ENCODE measurements around the gene MSI2. TPM values are rescaled to one million over a fixed set of nuclear protein-coding genes. Genes with fewer than 3 reads are reported as not detected.
"Not testable (repeated sequence)": the region's sequence is repeated elsewhere in the genome, so short reads cannot be mapped to it uniquely, and the experiment has no call there.

The MSI2 gene
- total RNA-seq, 4 donors from 2014 or later: 9.9 to 18.5 (median 13.8) TPM

DNA sequence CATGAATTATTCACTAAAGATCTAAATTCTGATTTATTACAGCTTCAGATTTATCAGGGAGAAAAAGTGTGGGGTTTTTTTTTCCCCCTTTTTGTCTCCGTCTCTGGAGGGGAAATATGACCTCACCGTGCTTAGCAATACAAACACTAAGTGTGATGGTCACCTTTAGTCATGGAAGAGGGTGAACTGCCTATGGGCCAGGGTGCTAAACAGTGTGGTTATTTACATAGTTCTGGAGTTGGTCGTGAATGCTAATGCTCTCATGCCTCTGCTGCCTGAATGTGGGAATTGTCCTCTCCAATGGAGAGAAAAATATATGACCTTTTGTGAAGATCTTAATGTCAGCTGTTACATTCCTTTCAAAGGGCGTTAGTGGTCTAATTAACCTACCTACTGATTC, 44.8 kb upstream of the MSI2 start:
- no peak overlapping the region for H3K4me3 ChIP-seq (ENCODE audit: low read depth, poor library complexity, severe bottlenecking)
- TF ChIP-seq, protein P1, sequence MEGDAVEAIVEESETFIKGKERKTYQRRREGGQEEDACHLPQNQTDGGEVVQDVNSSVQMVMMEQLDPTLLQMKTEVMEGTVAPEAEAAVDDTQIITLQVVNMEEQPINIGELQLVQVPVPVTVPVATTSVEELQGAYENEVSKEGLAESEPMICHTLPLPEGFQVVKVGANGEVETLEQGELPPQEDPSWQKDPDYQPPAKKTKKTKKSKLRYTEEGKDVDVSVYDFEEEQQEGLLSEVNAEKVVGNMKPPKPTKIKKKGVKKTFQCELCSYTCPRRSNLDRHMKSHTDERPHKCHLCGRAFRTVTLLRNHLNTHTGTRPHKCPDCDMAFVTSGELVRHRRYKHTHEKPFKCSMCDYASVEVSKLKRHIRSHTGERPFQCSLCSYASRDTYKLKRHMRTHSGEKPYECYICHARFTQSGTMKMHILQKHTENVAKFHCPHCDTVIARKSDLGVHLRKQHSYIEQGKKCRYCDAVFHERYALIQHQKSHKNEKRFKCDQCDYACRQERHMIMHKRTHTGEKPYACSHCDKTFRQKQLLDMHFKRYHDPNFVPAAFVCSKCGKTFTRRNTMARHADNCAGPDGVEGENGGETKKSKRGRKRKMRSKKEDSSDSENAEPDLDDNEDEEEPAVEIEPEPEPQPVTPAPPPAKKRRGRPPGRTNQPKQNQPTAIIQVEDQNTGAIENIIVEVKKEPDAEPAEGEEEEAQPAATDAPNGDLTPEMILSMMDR (IDR thresholded peaks at IDR 0.05): no peak
- no peak for TF ChIP-seq POLR2A (IDR thresholded peaks at IDR 0.05)
- intact Hi-C loops (cut with DNase I; ENCODE audit: low total_unique reads): no loop called here
- WGBS, 2 donors: 67 to 69% methylated on average over 4 of the region's 4 CpGs
- no peak for DNase-seq (ENCODE audit: low spot score in 2 of 2)

DNA sequence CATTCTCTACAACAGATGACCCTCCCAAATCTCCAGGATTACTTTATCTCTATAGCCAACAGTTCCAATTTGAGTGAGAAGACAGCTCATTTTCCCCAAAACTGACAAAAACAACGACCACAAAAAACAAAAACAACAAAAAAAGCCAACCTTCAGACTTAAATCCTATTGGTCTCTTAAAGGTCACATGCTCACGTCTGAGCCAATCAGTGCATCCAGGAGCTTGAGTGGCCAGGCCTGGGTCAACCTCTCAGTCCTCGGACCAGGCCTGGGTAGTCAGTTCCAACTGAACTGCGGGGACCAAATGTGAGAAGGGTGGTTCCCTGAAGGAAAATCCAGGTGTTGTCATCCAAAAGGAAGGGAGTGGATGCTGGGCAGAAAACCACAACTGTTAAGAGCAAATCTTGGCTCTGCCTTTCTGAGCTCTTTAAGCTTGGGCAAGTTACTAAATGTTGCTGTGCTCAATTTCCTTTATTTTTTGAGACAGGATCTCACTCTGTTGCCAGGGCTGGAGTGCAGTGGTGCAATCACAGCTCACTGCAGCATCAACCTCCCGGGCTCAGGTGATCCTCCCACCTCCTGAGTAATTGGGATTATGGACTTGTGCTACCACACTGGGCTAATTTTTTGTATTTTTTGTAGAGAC, 43.0 kb upstream of the MSI2 start:
- intact Hi-C loops (cut with DNase I; ENCODE audit: low total_unique reads): no loop called here
- TF ChIP-seq, protein P1 (IDR thresholded peaks at IDR 0.05): no peak
- no peak for TF ChIP-seq POLR2A (IDR thresholded peaks at IDR 0.05)
- WGBS, 2 donors: 59 to 81% methylated on average over 5 of the region's 5 CpGs
- DNase-seq (ENCODE audit: low spot score in 2 of 2): no peak
- no peak overlapping the region for H3K4me3 ChIP-seq (ENCODE audit: low read depth, poor library complexity, severe bottlenecking)

DNA sequence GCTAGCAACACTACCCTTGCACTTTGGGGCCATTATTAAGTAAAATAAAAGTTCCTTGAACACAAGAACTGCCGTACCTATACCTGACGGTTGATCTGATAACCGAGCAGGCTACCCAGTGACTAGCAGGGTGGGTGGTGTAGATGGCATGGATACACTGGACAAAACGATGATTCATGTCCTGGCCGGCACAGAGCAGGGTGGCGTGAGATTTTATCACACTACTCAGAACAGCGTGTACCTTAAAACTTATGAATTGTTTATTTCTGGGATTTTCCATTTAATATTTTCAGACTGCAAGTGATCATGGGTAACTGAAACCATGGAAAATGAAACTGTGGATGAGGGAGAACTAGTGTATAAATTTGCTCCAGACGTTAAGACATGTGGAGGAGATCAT, 41.0 kb upstream of the MSI2 start:
- peak in 1 of 2 donors; percentile 35 for DNase-seq (ENCODE audit: low spot score in 2 of 2)
- intact Hi-C loops (cut with DNase I; ENCODE audit: low total_unique reads): no loop called here
- WGBS, 2 donors: 35 to 36% methylated on average over 8 of the region's 8 CpGs
- TF ChIP-seq POLR2A (IDR thresholded peaks at IDR 0.05): no peak
- TF ChIP-seq, protein P1 (IDR thresholded peaks at IDR 0.05): no peak
- no peak overlapping the region for H3K4me3 ChIP-seq (ENCODE audit: low read depth, poor library complexity, severe bottlenecking)

DNA sequence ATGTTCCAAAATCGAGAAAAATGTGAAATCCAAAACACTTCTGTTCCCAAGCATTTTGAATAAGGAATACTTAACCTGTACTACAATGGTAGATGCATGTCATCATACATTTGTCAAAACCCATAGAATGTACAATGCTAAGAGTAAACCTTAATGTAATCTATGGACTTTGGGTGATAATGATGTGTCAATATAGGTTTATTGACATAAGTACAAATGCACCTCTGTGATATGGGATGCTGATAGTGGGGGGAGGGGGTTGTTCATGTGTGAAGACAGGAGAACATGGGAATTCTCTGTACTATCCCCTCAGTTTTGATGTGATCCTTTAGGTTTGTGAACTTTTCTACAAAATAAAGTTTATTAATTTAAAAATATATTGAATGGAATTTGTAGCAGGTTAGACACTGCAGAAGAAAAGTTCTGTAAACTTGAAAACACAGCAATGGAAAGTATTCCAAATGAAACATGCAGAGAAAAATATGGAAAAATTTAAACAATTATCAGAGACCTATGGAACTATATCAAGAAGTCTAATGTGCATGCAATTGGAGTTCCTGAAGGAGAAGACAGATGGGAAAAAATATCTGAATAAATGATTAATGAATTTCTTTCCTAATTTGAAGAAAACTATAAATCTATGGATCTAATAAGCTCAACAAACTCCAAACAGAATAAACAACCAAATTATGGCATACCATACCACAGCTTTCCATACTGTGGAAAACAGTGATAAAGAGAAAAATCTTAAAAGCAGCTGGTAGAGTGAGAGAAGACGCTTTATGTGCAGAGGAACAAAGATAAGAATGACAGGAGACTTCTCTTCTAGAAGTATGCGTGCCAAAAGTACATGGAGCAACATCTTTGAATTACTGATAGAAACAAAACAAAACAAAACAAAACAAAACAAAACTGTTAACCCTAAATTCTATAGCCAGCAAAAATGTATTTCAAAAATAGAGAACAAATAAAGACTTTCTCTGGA, 34.7 kb upstream of the MSI2 start:
- TF ChIP-seq, protein P1 (IDR thresholded peaks at IDR 0.05): no peak
- no peak for TF ChIP-seq POLR2A (IDR thresholded peaks at IDR 0.05)
- 78 to 81% methylated on average over 3 of the region's 3 CpGs for WGBS, 2 donors
- intact Hi-C loops (cut with DNase I; ENCODE audit: low total_unique reads): no loop called here
- DNase-seq (ENCODE audit: low spot score in 2 of 2): no peak
- H3K4me3 ChIP-seq (ENCODE audit: low read depth, poor library complexity, severe bottlenecking): no peak overlapping the region

DNA sequence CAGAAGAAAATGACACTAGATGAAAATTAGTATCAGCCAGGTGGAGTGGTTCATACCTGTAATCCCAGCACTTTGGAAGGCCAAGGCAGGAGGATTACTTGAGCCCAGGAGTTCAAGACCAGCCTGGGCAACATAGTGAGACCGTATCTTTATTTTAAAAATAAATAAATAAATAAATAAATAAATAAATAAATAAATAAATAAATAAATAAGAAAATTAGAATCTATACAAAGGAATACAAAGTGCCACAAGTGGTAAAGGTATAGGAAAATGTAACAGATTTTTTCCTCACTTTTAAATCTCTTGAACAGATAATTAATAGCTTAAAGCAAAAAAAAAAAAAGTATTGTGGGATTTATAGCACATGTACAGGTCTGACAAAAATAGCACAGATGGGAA, 33.9 kb upstream of the MSI2 start:
- DNase-seq (ENCODE audit: low spot score in 2 of 2); H3K4me3 ChIP-seq (ENCODE audit: low read depth, poor library complexity, severe bottlenecking); intact Hi-C loops (cut with DNase I; ENCODE audit: low total_unique reads): not testable (repeated sequence)
- 96 to 100% methylated on average over 1 of the region's 1 CpG for WGBS, 2 donors

DNA sequence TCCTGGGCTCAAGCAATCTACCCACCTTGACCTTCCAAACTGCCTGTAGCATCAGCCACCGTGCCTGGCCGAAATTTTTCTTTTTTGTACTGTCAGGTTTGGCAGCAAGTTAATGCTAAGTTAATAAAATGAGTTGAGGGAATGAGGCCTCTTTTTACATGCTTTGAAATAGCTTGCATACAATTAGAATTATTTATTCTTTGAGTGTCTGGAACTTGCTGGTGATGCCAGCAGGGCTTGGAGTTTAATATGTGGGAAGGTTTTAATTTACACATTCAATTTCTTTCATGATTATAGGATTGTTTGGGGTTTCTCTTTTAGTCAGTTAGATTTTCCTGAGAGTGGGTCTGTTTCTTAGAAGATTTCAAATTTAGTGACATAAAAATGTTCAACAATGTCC, 31.2 kb upstream of the MSI2 start:
- TF ChIP-seq, protein P1 (IDR thresholded peaks at IDR 0.05): no peak
- no peak for TF ChIP-seq POLR2A (IDR thresholded peaks at IDR 0.05)
- no peak overlapping the region for H3K4me3 ChIP-seq (ENCODE audit: low read depth, poor library complexity, severe bottlenecking)
- 50 to 64% methylated on average over 2 of the region's 2 CpGs for WGBS, 2 donors
- intact Hi-C loops (cut with DNase I; ENCODE audit: low total_unique reads): no loop called here
- DNase-seq (ENCODE audit: low spot score in 2 of 2): no peak
